HepG2 (cell line): ENCODE results near the gene PTPN14. TPM values are rescaled to one million over a fixed set of nuclear protein-coding genes. Genes with fewer than 3 reads are reported as not detected.

Experiments
- ATAC-seq: fragments of 200-7000 bp; cut with Tn5 transposase; 3 replicates; pipeline ENCODE4 v1.9.1; 2020; ENCODE audit warnings: mild to moderate bottlenecking, moderate library complexity
- BruUV-seq: library from RNA; stranded (reverse); fragments of 400-500 nt; replicated peaks from 2 replicates; lab custom pipeline; 2021; lab: Mats Ljungman, UMichigan
- CTCF ChIA-PET: fragments of 300-600 bp; formaldehyde crosslinking; extraction: SDS; loops from one replicate; lab custom pipeline; 2021; ENCODE audit warnings: low total read pairs, inconsistent platforms, low intra/inter-chr PET ratio; lab: Yijun Ruan, JAX
- POLR2A ChIA-PET: fragments of 350-600 bp; sonication (Branson Sonifier 250); formaldehyde crosslinking; loops from one replicate; lab custom pipeline; 2020; ENCODE audit warnings: antibody characterized with exemption, inconsistent platforms; lab: Yijun Ruan, JAX
- DNase-seq: peaks from one replicate; pipeline ENCODE4 v3.0.0-alpha.2; 2015; ENCODE audit warnings: low spot score
- FAIRE-seq: peaks from 3 replicates; lab custom pipeline; 2011; peaks lifted over from hg19 to GRCh38; lab: Jason Lieb, UNC
- H2AFZ ChIP-seq: one replicate; pipeline ENCODE4 v1.6.1; 2011; ENCODE audit warnings: low read length, inconsistent platforms
- H3K27ac ChIP-seq: fragments of 300-600 bp; 3 replicates; pipeline ENCODE4 v1.8.0; 2011; ENCODE audit warnings: mixed run types, mild to moderate bottlenecking, mixed read lengths, low read length, inconsistent platforms; ENCODE audit not compliant: insufficient read depth; ENCODE audit errors: extremely low read length
- H3K27me3 ChIP-seq, 2 experiments: fragments of 200-600 bp in 1 of 2; 2 replicates in 1 of 2; 3 replicates in 1 of 2; pipeline versions ENCODE4 v1.6.0 to v1.8.0; 2011; ENCODE audit warnings: low read length in 2 of 2, mild to moderate bottlenecking in 2 of 2, moderate library complexity in 2 of 2, inconsistent platforms in 1 of 2; ENCODE audit not compliant: insufficient read depth in 2 of 2, control insufficient read depth in 1 of 2
- H3K36me3 ChIP-seq, 2 experiments: fragments of 200-600 bp in 1 of 2; replicated peaks in 1 of 2; 2 replicates in 1 of 2; 3 replicates in 1 of 2; pipeline versions ENCODE4 v1.5.1 to v1.8.0; 2011; ENCODE audit warnings: low read length in 2 of 2, inconsistent platforms in 1 of 2; ENCODE audit not compliant: insufficient read depth in 2 of 2, control insufficient read depth in 1 of 2
- H3K4me1 ChIP-seq: 2 replicates; pipeline ENCODE4 v1.5.1; 2012; ENCODE audit warnings: low read length, inconsistent platforms; ENCODE audit not compliant: insufficient read depth
- H3K4me2 ChIP-seq: 2 replicates; pipeline ENCODE4 v1.6.0; 2011; ENCODE audit warnings: low read depth, low read length, inconsistent platforms
- H3K4me3 ChIP-seq, 3 experiments: fragments of 200-600 bp in 1 of 3; sonication (generic), shearing (Covaris generic) in 1 of 3; replicated peaks in 1 of 3; 2 replicates each; pipeline ENCODE4 v1.5.1; 2011 to 2016; ENCODE audit warnings: low read length in 3 of 3, inconsistent platforms in 2 of 3, low read depth in 2 of 3, mild to moderate bottlenecking in 2 of 3, control low read depth in 1 of 3, mixed read lengths in 1 of 3; ENCODE audit not compliant: insufficient read depth in 1 of 3
- H3K79me2 ChIP-seq: one replicate; pipeline ENCODE4 v1.6.1; 2011; ENCODE audit warnings: low read length, inconsistent platforms; ENCODE audit not compliant: insufficient read depth
- H3K9ac ChIP-seq: 2 replicates; pipeline ENCODE4 v1.6.0; 2011; ENCODE audit warnings: mild to moderate bottlenecking, low read depth, low read length, inconsistent platforms; ENCODE audit not compliant: insufficient read depth
- H3K9me3 ChIP-seq: 2 replicates; pipeline ENCODE4 v1.5.1; 2012; ENCODE audit warnings: mild to moderate bottlenecking, low read length
- H4K20me1 ChIP-seq: 2 replicates; pipeline ENCODE4 v1.6.0; 2011; ENCODE audit warnings: inconsistent platforms, mild to moderate bottlenecking, low read length, moderate library complexity; ENCODE audit not compliant: insufficient read depth
- CAMTA2 ChIP-seq: sonication (generic); formaldehyde crosslinking; IDR thresholded peaks from 2 replicates; pipeline ENCODE4 v1.4.0; 2020; ENCODE audit warnings: mild to moderate bottlenecking, missing genetic modification reagents, borderline replicate concordance
- CENPT ChIP-seq: sonication (generic); formaldehyde crosslinking; IDR thresholded peaks from 2 replicates; pipeline ENCODE4 v1.8.0; 2022; ENCODE audit warnings: low read depth, mild to moderate bottlenecking, moderate library complexity, missing genetic modification reagents
- FOXM1 ChIP-seq: sonication (generic); formaldehyde crosslinking; IDR thresholded peaks from 2 replicates; pipeline ENCODE4 v1.5.0; 2020; ENCODE audit warnings: missing genetic modification reagents
- GPBP1L1 ChIP-seq: sonication (generic); formaldehyde crosslinking; IDR thresholded peaks from 2 replicates; pipeline ENCODE4 v1.5.0; 2020; ENCODE audit warnings: mild to moderate bottlenecking, missing genetic modification reagents
- HMGA1 ChIP-seq: sonication (generic); formaldehyde crosslinking; conservative IDR thresholded peaks from 2 replicates; pipeline ENCODE4 v1.4.0; 2020; ENCODE audit warnings: missing genetic modification reagents
- IKZF5 ChIP-seq: IDR thresholded peaks from 2 replicates; pipeline ENCODE4 v1.6.1; 2018; ENCODE audit warnings: missing genetic modification reagents, mild to moderate bottlenecking, missing compliant biosample characterization
- KLF6 ChIP-seq: IDR thresholded peaks from 2 replicates; pipeline ENCODE4 v1.8.0; 2016; ENCODE audit warnings: missing biosample characterization, missing genetic modification reagents
- MXI1 ChIP-seq: IDR thresholded peaks from 3 replicates; pipeline ENCODE4 v1.6.1; 2012; ENCODE audit warnings: low read depth, low read length, inconsistent platforms, borderline replicate concordance
- NFE2 ChIP-seq: sonication (generic); formaldehyde crosslinking; IDR thresholded peaks from 2 replicates; pipeline ENCODE4 v1.4.0; 2020; ENCODE audit warnings: missing genetic modification reagents
- NR2F1 ChIP-seq, 2 experiments: fragments of 450-650 bp in 1 of 2; formaldehyde crosslinking in 1 of 2; IDR thresholded peaks; 2 replicates each; pipeline versions ENCODE4 v1.5.0 to v1.6.1; 2016 to 2020; ENCODE audit warnings: mild to moderate bottlenecking in 1 of 2, missing compliant biosample characterization in 1 of 2, missing genetic modification reagents in 1 of 2, moderate library complexity in 1 of 2
- SNAPC2 ChIP-seq: sonication (generic); formaldehyde crosslinking; IDR thresholded peaks from 2 replicates; pipeline ENCODE4 v1.8.1; 2022; ENCODE audit warnings: mild to moderate bottlenecking, missing genetic modification reagents
- STAT5B ChIP-seq: sonication (generic); formaldehyde crosslinking; IDR thresholded peaks from 2 replicates; pipeline ENCODE4 v1.4.0; 2020; ENCODE audit warnings: missing genetic modification reagents
- ZMAT5 ChIP-seq: sonication (generic); formaldehyde crosslinking; IDR thresholded peaks from 2 replicates; pipeline ENCODE4 v1.5.0; 2020; ENCODE audit warnings: mild to moderate bottlenecking, low read depth, missing genetic modification reagents, borderline replicate concordance
- ZNF24 ChIP-seq: fragments of 450-650 bp; IDR thresholded peaks from 2 replicates; pipeline ENCODE4 v1.6.1; 2017; ENCODE audit warnings: antibody characterized with exemption, mild to moderate bottlenecking
- ZNF263 ChIP-seq: sonication (generic); formaldehyde crosslinking; IDR thresholded peaks from 2 replicates; pipeline ENCODE4 v1.4.0; 2020; ENCODE audit warnings: missing genetic modification reagents
- ZNF280B ChIP-seq: sonication (generic); formaldehyde crosslinking; IDR thresholded peaks from 2 replicates; pipeline ENCODE4 v1.5.0; 2020; ENCODE audit warnings: missing genetic modification reagents, mild to moderate bottlenecking, borderline replicate concordance
- ZNF513 ChIP-seq: sonication (generic); formaldehyde crosslinking; conservative IDR thresholded peaks from 2 replicates; pipeline ENCODE4 v1.5.0; 2020; ENCODE audit warnings: missing genetic modification reagents
- ZNF607 ChIP-seq: sonication (generic); formaldehyde crosslinking; IDR thresholded peaks from 2 replicates; pipeline ENCODE4 v1.5.1; 2020; ENCODE audit warnings: missing genetic modification reagents, mild to moderate bottlenecking, borderline replicate concordance
- in situ Hi-C: cut with HindIII; loops from 2 replicates; pipeline ENCODE4 v1.10.0; 2017; ENCODE audit warnings: low pct_unique_long_range_greater_than_20kb; ENCODE audit not compliant: extremely low pct_ligation_motif_present
- intact Hi-C: fragments of 100-400 bp; cut with micrococcal nuclease; formaldehyde crosslinking; loops from one replicate; pipeline ENCODE4 v1.10.0; 2022; ENCODE audit not compliant: unreplicated experiment
- polyA plus RNA-seq, 8 experiments: library from polyadenylated mRNA; depleted of rRNA in 3 of 8; stranded (reverse) in 7 of 8; unstranded in 1 of 8; fragments of >200 nt; fragmentation: Illumina TruSeq in 4 of 8; extraction: Trizol in 4 of 8; gene quantifications; 2 replicates each; pipeline versions ENCODE4 v1.2.1 to v1.2.3, GENCODE V29; 2011 to 2016; ENCODE audit warnings: low read depth in 4 of 8, missing spikeins in 1 of 8, mixed read lengths in 1 of 8; ENCODE audit not compliant: insufficient read depth in 1 of 8
- total RNA-seq, 5 experiments: library from RNA; depleted of rRNA; stranded (reverse); fragments of >200 nt; fragmentation: Illumina TruSeq; extraction: Trizol; gene quantifications; 2 replicates each; pipeline ENCODE4 v1.2.3, GENCODE V29; 2016; ENCODE audit warnings: low read depth in 1 of 5

PTPN14 gene
- total and polyA plus RNA-seq, 2 of the 13 experiments (the other 11 are each of a cell fraction or from before 2014, with no cell fraction given): 3.9 to 4.7 TPM

- H3K9me3 ChIP-seq: peaks cover 15% of the 10 kb centered on the region
- H3K27me3 ChIP-seq: no peaks in the 10 kb centered on the region
- no TSS peak for BruUV-seq
- no peak for TF ChIP-seq MXI1
- no peak for TF ChIP-seq CAMTA2 (CRISPR knock-in tag)
- no peak for TF ChIP-seq SNAPC2 (CRISPR knock-in tag)
- TF ChIP-seq IKZF5 (CRISPR knock-in tag): no peak
- TF ChIP-seq NFE2 (CRISPR knock-in tag): no peak
- TF ChIP-seq ZNF24: no peak
- no peak for TF ChIP-seq GPBP1L1 (CRISPR knock-in tag)
- no peak for TF ChIP-seq ZNF263
- no peak for TF ChIP-seq ZNF280B (CRISPR knock-in tag)
- TF ChIP-seq ZNF607: no peak
- TF ChIP-seq CENPT: no peak
- TF ChIP-seq ZNF513 (CRISPR knock-in tag): no peak
- TF ChIP-seq KLF6: no peak
- no peak for TF ChIP-seq STAT5B
- no peak for TF ChIP-seq ZMAT5
- TF ChIP-seq FOXM1 (CRISPR knock-in tag): no peak
- TF ChIP-seq NR2F1 (CRISPR knock-in tag; IDR thresholded peaks at IDR 0.05): no peak
- no peak for TF ChIP-seq HMGA1 (CRISPR knock-in tag)
- TF ChIP-seq, all 625 proteins: peak for 0
- Histone ChIP-seq H3K4me1 (no peaks in the 10 kb centered on the region), H3K4me3 (no peak overlapping the region), H3K36me3 (no peaks in the 10 kb centered on the region), H3K9ac (no peak overlapping the region), H3K79me2 (no peaks in the 10 kb centered on the region), H3K27ac (no peak overlapping the region), H2AFZ (no peak overlapping the region), H3K4me2 (no peak overlapping the region), H4K20me1 (no peaks in the 10 kb centered on the region)
- POLR2A ChIA-PET: no interaction called here
- no peak for FAIRE-seq
- no peak for ATAC-seq
- intact Hi-C loops (no loop called here), in situ Hi-C loops (no loop called here)
- CTCF ChIA-PET: no interaction called here
- no peak for DNase-seq
Measured at GRCh38 chr1:214579183-214579582, 27.8 kb upstream of the PTPN14 start.
